Skeletal muscle satellite cell (primary cell): Measurements from ENCODE around the gene TMEM209.
"Not testable (repeated sequence)": the region's sequence is repeated elsewhere in the genome, so short reads cannot be mapped to it uniquely, and the experiment has no call there.

Source experiments
- H3K27me3 ChIP-seq: 2 replicates; pipeline ENCODE4 v1.7.0; 2013; ENCODE audit warnings: low read length; ENCODE audit not compliant: control insufficient read depth, insufficient read depth
- H3K36me3 ChIP-seq: 2 replicates; pipeline ENCODE4 v1.7.0; 2013; ENCODE audit warnings: mild to moderate bottlenecking, control low read depth, low read length; ENCODE audit not compliant: insufficient read depth
- H3K4me1 ChIP-seq: 2 replicates; pipeline ENCODE4 v1.7.0; 2013; ENCODE audit warnings: low read length; ENCODE audit not compliant: control insufficient read depth, insufficient read depth
- H3K4me2 ChIP-seq: 2 replicates; pipeline ENCODE4 v1.7.0; 2013; ENCODE audit warnings: mild to moderate bottlenecking, low read length
- H3K4me3 ChIP-seq: 2 replicates; pipeline ENCODE4 v1.7.0; 2013; ENCODE audit warnings: low read length
- H3K9ac ChIP-seq: 2 replicates; pipeline ENCODE4 v1.7.0; 2013; ENCODE audit warnings: mild to moderate bottlenecking, low read depth, low read length, moderate library complexity
- H3K9me3 ChIP-seq: replicated peaks from 2 replicates; pipeline ENCODE4 v1.7.0; 2013; ENCODE audit warnings: mild to moderate bottlenecking, control low read depth, low read length

TMEM209 gene

GRCh38 chr7:130131191-130131834, 73.9 kb downstream of the TMEM209 start:
- peaks cover 34% of the 10 kb centered on the region for H3K36me3 ChIP-seq
- no peak overlapping the region for H3K9ac ChIP-seq
- peaks cover 19% of the 10 kb centered on the region for H3K4me1 ChIP-seq
- H3K4me2 ChIP-seq, result no peak overlapping the region
- H3K4me3 ChIP-seq, result no peak overlapping the region
- no peaks in the 10 kb centered on the region for H3K27me3 ChIP-seq
- no peaks in the 10 kb centered on the region for H3K9me3 ChIP-seq

DNA sequence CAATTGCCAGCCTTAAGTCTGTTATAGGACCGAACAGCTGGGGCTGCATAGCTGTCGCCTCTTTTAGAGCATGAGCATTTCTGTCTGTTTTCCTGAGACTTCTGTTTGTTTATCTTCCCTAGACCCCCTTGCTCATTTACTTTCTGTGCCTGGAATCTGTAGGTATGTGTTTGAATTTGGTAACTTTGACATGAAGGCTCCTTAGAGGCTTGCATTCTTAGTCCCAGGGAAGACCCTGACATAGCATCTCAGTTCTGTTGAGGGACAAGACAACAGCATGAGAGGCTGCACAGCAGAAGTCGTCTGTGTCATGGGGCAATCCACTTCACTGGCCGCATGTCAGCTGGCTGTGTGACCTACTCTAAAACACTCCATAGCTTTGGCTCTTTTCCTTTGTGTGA, 76.2 kb downstream of the TMEM209 start:
- H3K4me1 ChIP-seq, result peaks cover 10% of the 10 kb centered on the region
- H3K9me3 ChIP-seq, result no peaks in the 10 kb centered on the region
- H3K27me3 ChIP-seq, result no peaks in the 10 kb centered on the region
- H3K9ac ChIP-seq, result no peak overlapping the region
- H3K36me3 ChIP-seq, result peaks cover 42% of the 10 kb centered on the region
- no peak overlapping the region for H3K4me3 ChIP-seq
- no peak overlapping the region for H3K4me2 ChIP-seq

DNA sequence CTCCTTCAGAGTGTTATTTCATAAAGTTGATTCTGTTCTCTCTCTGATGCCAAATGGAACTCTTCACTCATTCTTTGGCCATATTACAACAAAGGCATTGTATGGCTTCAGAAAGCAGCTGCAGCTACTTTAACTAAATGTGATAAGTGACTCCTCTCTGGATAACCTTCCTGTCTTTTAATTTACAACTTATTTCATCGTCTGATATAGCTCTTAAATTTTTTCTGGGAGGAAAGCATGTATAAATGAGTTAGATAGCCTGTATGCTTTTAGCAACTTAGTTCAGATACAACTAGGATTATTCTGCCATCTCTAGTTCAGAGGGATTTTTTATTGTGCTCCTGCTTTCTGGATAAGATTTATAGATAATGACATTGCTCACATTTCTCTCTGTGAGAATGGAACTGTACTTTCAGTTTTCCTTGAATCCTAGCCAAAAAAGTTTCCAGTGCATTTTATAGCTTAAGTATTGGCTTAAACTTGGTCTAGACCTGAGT, 77.3 kb downstream of the TMEM209 start:
- H3K9me3 ChIP-seq, result no peaks in the 10 kb centered on the region
- no peak overlapping the region for H3K4me3 ChIP-seq
- peak overlapping the region; percentile 14 for H3K4me2 ChIP-seq
- no peak overlapping the region for H3K9ac ChIP-seq
- peaks cover 46% of the 10 kb centered on the region for H3K36me3 ChIP-seq
- H3K4me1 ChIP-seq, result peaks cover 10% of the 10 kb centered on the region
- H3K27me3 ChIP-seq, result no peaks in the 10 kb centered on the region

- Histone ChIP-seq H3K36me3 (peaks cover 50% of the 10 kb centered on the region), H3K4me3 (no peak overlapping the region), H3K9me3 (no peaks in the 10 kb centered on the region), H3K9ac (no peak overlapping the region), H3K4me1 (peaks cover 10% of the 10 kb centered on the region), H3K4me2 (no peak overlapping the region), H3K27me3 (no peaks in the 10 kb centered on the region)
Observed at GRCh38 chr7:130127404-130127803, 77.8 kb downstream of the TMEM209 start.

DNA sequence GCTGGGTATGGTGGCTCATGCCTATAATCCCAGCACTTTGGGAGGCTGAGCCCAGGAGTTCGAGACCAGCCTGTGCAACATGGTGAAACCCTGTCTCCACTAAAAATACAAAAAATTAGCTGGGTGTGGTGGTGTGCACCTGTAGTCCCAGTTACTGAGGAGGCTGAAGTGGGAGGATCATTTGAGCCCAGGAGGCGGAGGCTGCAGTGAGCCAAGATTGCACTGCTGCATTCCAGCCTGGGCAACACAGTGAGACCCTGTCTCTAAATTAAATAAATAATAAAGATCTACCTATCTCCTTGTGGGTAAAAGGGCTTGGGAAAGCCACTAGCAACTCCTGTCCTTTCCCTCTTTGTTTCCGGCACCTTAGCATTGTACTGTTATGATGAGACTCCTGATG, 78.4 kb downstream of the TMEM209 start:
- not testable (repeated sequence) for H3K4me2 ChIP-seq, H3K9me3 ChIP-seq, H3K9ac ChIP-seq, H3K4me3 ChIP-seq, H3K27me3 ChIP-seq
- peaks cover 10% of the 10 kb centered on the region for H3K4me1 ChIP-seq
- peaks cover 51% of the 10 kb centered on the region for H3K36me3 ChIP-seq

DNA sequence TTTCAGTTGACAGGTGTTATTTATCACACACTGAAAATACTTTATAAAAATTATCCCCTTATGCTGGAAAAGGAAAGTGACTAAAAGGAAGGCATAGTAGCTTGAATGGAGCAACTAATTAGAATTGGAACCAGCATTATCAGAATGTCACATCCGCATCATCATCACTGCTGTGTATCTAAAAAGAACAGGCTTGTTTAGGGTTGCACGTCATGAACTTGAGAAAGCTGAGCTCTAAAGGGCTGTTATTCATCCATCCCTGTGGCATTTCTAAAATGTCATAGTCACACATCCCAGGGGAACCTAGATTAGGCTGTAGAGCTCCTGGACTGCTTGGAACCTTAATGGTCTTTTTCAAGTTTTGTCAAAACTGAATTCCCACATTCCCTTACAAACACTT, 80.5 kb downstream of the TMEM209 start:
- Histone ChIP-seq H3K4me1 (peaks cover 10% of the 10 kb centered on the region), H3K36me3 (peaks cover 52% of the 10 kb centered on the region), H3K27me3 (no peaks in the 10 kb centered on the region), H3K9me3 (no peaks in the 10 kb centered on the region), H3K4me2 (no peak overlapping the region), H3K9ac (no peak overlapping the region), H3K4me3 (no peak overlapping the region)

- no peaks in the 10 kb centered on the region for H3K9me3 ChIP-seq
- no peak overlapping the region for H3K4me3 ChIP-seq
- peaks cover 10% of the 10 kb centered on the region for H3K4me1 ChIP-seq
- no peak overlapping the region for H3K4me2 ChIP-seq
- H3K9ac ChIP-seq, result no peak overlapping the region
- H3K36me3 ChIP-seq, result peaks cover 43% of the 10 kb centered on the region
- no peaks in the 10 kb centered on the region for H3K27me3 ChIP-seq
Observed at GRCh38 chr7:130123501-130123900, 81.7 kb downstream of the TMEM209 start.

DNA sequence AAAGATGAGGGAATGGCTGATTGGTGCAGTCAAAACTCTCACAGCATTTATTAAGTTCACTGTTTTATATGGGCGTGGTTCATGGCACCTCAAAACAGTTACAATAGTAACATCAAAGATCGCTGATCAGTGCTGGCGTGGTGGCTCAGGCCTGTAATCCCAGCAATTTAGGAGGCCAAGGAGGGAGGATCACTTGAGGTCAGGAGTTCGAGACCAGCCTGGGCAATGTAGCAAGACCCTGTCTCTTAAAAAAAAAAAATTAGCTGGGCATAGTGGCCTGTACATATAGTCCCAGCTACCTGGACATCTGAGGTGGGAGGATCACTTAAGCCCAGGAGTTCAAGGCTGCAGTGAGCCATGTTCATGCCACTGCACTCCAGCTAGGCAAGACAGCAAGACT, 86.4 kb downstream of the TMEM209 start:
- no peak overlapping the region for H3K4me3 ChIP-seq
- no peaks in the 10 kb centered on the region for H3K4me1 ChIP-seq
- H3K27me3 ChIP-seq, result no peaks in the 10 kb centered on the region
- peaks cover 25% of the 10 kb centered on the region for H3K36me3 ChIP-seq
- no peak overlapping the region for H3K9ac ChIP-seq
- no peaks in the 10 kb centered on the region for H3K9me3 ChIP-seq
- no peak overlapping the region for H3K4me2 ChIP-seq

DNA sequence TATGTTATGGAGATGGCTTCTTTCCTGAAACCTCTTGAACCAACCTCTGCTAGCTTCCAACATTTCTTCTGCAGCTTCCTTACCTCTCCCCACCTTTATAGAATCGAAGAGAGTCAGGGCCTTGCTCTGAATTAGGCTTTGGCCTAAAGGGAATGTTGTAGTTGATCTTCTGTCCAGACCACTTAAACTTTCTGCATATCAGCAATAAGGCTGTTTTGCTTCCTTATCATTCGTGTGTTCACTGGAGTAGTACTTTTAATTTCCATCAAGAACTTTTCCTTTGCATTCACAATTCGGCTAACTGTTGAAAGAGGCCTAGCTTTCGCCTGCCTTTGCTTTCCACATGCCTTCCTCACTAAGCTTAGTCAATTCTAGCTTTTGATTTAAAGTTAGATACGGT, 86.9 kb downstream of the TMEM209 start:
- no peak overlapping the region for H3K4me3 ChIP-seq
- H3K36me3 ChIP-seq, result peaks cover 21% of the 10 kb centered on the region
- H3K27me3 ChIP-seq, result no peaks in the 10 kb centered on the region
- H3K4me2 ChIP-seq, result no peak overlapping the region
- H3K4me1 ChIP-seq, result no peaks in the 10 kb centered on the region
- H3K9ac ChIP-seq, result no peak overlapping the region
- H3K9me3 ChIP-seq, result no peaks in the 10 kb centered on the region

- no peaks in the 10 kb centered on the region for H3K36me3 ChIP-seq
- no peaks in the 10 kb centered on the region for H3K4me1 ChIP-seq
- H3K4me3 ChIP-seq, result no peak overlapping the region
- no peaks in the 10 kb centered on the region for H3K27me3 ChIP-seq
- no peak overlapping the region for H3K9ac ChIP-seq
- H3K4me2 ChIP-seq, result no peak overlapping the region
- no peaks in the 10 kb centered on the region for H3K9me3 ChIP-seq
Observed at GRCh38 chr7:130114776-130115175, 90.4 kb downstream of the TMEM209 start.
